IPS DF 6.9 (cell line): ENCODE data around the gene NACA.
"Not testable (repeated sequence)": the region's sequence is repeated elsewhere in the genome, so short reads cannot be mapped to it uniquely, and the experiment has no call there.

Experiments
- DNase-seq: peaks from one replicate; pipeline ENCODE4 v3.0.0-alpha.2; 2013; ENCODE audit warnings: low read depth, low spot score
- H3K27ac ChIP-seq: one replicate; pipeline ENCODE4 v1.5.1; 2013; ENCODE audit warnings: low read length, control low read depth
- H3K27me3 ChIP-seq: 2 replicates; pipeline ENCODE4 v1.6.1; 2013; ENCODE audit warnings: mild to moderate bottlenecking, low read length; ENCODE audit not compliant: control insufficient read depth, insufficient read depth
- H3K36me3 ChIP-seq: 2 replicates; pipeline ENCODE4 v1.6.1; 2013; ENCODE audit warnings: low read length; ENCODE audit not compliant: control insufficient read depth, insufficient read depth
- H3K4me1 ChIP-seq: 2 replicates; pipeline ENCODE4 v1.6.1; 2013; ENCODE audit warnings: low read length; ENCODE audit not compliant: control insufficient read depth, insufficient read depth
- H3K4me3 ChIP-seq: 2 replicates; pipeline ENCODE4 v1.5.1; 2013; ENCODE audit warnings: mild to moderate bottlenecking, low read length
- H3K9me3 ChIP-seq: 2 replicates; pipeline ENCODE4 v1.6.1; 2013; ENCODE audit warnings: low read length, inconsistent platforms; ENCODE audit not compliant: control insufficient read depth, insufficient read depth
- WGBS: extraction: QIAGEN DNeasy Blood & Tissue Kit; methylation state at CpG from one replicate; pipeline ENCODE4 v1.1.7; 2013; ENCODE audit warnings: mixed read lengths, missing lambda C conversion rate; ENCODE audit not compliant: insufficient read length, insufficient coverage; 5-methylcytosine and 5-hydroxymethylcytosine counted together

Gene NACA

DNA sequence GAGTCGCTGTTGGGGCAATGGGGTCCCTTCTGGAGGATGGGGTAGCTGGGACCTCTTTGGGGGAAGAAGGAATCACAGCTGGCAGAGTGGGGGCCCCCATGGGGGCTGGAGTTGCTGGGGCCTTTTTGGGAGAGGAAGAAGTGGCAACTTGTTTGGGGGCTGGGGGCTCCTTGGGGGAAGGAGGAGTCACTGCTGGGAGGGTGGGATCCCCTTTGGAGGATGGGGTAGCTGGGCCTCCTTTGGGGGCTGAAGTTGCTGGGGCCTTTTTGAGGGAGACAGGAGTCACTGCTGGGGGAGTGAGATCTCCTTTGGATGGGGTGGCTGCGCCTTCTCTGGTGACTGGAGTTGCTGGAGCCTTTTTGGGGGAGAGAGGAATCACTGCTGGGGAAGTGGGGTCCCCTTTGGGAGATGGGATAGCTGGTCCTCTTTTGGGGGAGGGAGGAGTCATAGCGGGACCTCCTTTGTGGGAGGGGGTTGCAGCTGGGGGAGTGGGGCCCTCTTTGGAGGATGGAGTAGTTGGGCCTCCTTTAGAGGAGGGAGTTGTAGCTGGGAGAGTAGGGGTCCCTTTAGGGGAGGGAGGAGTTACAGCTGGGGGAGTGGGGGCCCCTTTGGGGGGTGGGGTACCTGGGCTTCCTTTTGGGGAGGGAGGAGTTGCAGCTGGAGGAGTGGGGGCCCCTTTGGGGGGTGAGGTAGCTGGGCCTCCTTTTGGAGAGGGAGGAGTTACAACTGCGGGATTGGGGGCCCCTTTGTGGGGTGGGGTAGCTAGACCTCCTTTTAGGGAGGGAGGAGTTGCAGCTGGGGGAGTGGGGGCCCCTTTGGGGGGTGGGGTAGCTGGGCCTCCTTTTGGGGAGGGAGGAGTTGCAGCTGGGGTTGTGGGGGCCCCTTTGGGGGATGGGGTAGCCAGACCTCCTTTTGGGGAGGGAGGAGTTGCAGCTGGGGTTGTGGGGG is 7.9 kb downstream of the NACA start:
- peaks cover 3% of the 10 kb centered on the region; the same call in 1 of the 2 replicates for H3K4me1 ChIP-seq
- DNase-seq: no peak
- no peaks in the 10 kb centered on the region for H3K27me3 ChIP-seq
- no peaks in the 10 kb centered on the region for H3K9me3 ChIP-seq
- no peak overlapping the region for H3K27ac ChIP-seq
- H3K4me3 ChIP-seq: no peak overlapping the region
- no CpG with 5 or more reads among the region's 4 CpGs for WGBS
- H3K36me3 ChIP-seq: peaks cover 41% of the 10 kb centered on the region

DNA sequence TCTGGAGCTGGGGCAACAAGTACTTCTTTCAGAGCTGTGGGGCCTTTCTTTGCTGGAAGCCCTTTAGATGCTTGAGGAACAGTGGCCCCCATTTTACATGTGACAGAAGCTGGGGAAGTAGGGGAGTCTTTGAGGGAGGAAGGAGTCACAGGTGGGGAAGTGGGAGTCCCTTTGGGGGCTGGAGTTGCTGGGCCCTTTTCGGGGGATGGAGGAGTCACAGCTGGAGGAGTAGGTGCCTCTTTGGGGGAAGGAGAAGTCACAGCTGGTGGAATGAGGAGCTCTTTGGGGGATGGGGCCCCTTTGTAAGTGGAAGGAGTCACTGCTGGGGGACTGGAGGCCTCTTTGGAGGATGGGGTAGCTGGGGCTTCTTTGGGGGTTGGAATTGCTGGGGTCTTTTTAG is 8.6 kb downstream of the NACA start:
- no CpG with 5 or more reads among the region's 1 CpG for WGBS
- H3K4me1 ChIP-seq: peaks cover 3% of the 10 kb centered on the region; the same call in 1 of the 2 replicates
- no peaks in the 10 kb centered on the region for H3K27me3 ChIP-seq
- H3K9me3 ChIP-seq: no peaks in the 10 kb centered on the region
- DNase-seq: no peak
- no peak overlapping the region for H3K4me3 ChIP-seq
- no peak overlapping the region for H3K27ac ChIP-seq
- peaks cover 43% of the 10 kb centered on the region for H3K36me3 ChIP-seq

DNA sequence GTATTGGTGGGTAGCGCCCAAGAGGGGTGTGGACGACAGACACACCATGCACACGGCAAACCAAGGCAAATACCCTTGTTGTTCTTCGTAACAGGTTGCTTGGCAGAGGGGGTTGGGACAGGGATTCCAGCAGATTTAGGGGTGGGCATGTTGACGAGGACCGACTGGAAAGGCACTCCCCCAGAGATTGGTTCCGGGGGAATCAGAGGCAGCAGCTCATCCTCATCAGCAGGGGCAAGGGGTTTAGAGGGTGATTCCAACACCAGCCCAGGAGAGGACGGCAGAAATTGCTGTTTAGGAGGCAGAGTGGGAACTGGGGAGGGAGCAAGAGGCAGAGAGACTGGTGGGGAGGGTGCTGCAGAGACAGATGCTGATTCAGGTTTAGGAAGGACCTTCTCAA is 9.3 kb downstream of the NACA start:
- peaks cover 3% of the 10 kb centered on the region; the same call in 1 of the 2 replicates for H3K4me1 ChIP-seq
- WGBS: no CpG with 5 or more reads among the region's 8 CpGs
- no peak for DNase-seq
- H3K9me3 ChIP-seq: no peaks in the 10 kb centered on the region
- H3K27me3 ChIP-seq: no peaks in the 10 kb centered on the region
- H3K27ac ChIP-seq: no peak overlapping the region
- peaks cover 42% of the 10 kb centered on the region for H3K36me3 ChIP-seq
- H3K4me3 ChIP-seq: no peak overlapping the region

DNA sequence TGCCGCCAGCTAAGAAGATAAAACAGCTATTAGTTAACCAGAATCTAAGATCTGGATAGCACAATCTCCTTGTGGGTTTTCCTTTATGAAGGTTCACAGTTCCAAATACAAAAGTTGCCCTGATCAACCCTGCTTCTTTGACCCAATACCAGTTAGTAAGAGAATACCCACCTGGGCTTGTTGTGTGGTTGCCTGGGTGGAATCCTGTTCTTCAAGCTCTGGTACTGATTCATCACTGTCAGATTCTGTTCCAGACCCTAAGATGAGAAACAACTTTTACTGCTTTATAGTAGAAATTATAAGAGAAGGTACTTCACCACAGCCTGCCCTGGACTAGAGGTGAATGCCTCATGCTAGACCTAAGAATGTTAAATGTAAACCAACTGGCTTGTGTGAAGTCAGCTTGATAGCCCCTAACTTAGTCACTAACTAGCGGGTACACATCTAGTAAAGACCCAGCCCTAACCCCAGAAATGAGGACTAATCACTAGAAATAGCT is 10.6 kb downstream of the NACA start:
- DNase-seq: no peak
- Histone ChIP-seq H3K27me3 (no peaks in the 10 kb centered on the region), H3K27ac (no peak overlapping the region), H3K36me3 (peaks cover 33% of the 10 kb centered on the region), H3K4me3 (no peak overlapping the region), H3K9me3 (no peaks in the 10 kb centered on the region), H3K4me1 (no peaks in the 10 kb centered on the region; the same call in 1 of the 2 replicates)
- no CpG with 5 or more reads among the region's 2 CpGs for WGBS

DNA sequence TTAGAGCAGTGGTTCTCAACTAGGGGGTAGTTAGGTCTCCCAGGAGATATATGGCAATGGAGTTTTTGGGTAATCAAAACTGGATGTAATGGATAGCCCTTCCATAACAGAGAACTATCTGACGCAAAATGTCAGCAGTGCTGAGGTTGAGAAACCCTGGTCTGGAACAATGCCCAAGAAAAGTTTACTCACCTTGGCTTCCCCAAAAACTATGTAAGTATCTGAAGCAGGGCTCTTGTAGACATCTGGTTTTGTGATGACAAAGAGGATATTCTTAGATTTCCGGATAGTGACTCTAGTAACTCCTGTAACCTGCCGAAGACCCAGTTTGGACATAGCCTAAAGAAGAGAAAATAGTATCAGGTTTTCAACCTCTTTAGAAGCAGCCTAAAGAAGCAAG is 11.8 kb downstream of the NACA start:
- no peaks in the 10 kb centered on the region; the same call in 1 of the 2 replicates for H3K4me1 ChIP-seq
- no peak for DNase-seq
- H3K9me3 ChIP-seq: no peaks in the 10 kb centered on the region
- H3K36me3 ChIP-seq: peaks cover 28% of the 10 kb centered on the region
- no peaks in the 10 kb centered on the region for H3K27me3 ChIP-seq
- no peak overlapping the region for H3K4me3 ChIP-seq
- H3K27ac ChIP-seq: no peak overlapping the region
- WGBS: no CpG with 5 or more reads among the region's 3 CpGs

DNA sequence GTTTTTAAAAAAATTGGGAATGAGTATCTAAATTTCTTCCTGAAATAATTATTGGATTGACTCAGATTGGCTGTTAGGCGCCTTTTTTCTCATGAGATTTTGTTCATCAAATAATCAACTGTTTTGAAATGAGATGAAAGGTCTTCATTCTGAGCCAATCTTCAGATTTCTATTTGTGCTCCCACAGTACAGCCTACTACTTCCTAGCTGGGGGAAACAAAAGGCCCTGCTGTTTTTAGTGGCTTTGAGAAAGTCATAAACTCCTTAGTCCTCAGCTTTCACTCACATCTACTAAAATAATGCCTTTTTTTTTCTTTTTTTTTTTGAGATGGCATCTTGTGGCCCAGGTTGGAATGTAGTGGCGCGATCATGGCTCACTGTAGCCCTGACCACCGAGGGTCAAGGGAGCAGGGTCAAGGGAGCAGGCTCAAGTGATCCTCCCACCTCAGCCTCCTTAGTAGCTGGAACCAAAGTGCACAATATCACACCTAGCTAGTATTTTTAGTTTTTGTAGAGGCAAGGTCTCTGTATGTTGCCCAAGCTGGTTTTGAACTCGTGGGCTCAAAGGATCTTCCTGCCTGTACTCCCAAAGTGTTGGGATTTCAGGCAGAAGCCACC is 15.2 kb downstream of the NACA start:
- Histone ChIP-seq H3K4me3 (no peak overlapping the region), H3K36me3 (peaks cover 22% of the 10 kb centered on the region), H3K27me3 (no peaks in the 10 kb centered on the region), H3K27ac (no peak overlapping the region), H3K9me3 (no peaks in the 10 kb centered on the region), H3K4me1 (no peaks in the 10 kb centered on the region)
- DNase-seq: no peak
- no CpG with 5 or more reads among the region's 5 CpGs for WGBS

DNA sequence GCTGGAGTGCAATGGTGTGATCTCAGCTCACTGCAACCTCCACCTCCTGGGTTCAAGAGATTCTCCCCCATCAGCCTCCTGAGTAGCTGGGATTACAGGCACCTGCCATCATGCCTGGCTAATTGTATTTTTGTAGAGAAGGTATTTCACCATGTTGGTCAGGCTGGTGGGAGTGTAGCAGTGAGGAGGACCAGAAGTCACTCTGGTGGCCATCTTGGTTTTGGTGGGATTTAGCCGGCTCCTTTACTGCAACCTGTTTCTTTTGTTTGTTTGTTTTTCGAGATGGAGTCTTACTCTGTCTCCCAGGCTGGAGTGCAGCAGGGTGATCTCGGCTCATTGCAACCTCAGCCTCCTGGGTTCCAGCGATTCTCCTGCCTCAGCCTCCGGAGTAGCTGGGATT is 20.6 kb downstream of the NACA start:
- DNase-seq, H3K27me3 ChIP-seq, H3K9me3 ChIP-seq, H3K4me3 ChIP-seq, H3K36me3 ChIP-seq, H3K27ac ChIP-seq, H3K4me1 ChIP-seq: not testable (repeated sequence)
- WGBS: no CpG with 5 or more reads among the region's 5 CpGs

DNA sequence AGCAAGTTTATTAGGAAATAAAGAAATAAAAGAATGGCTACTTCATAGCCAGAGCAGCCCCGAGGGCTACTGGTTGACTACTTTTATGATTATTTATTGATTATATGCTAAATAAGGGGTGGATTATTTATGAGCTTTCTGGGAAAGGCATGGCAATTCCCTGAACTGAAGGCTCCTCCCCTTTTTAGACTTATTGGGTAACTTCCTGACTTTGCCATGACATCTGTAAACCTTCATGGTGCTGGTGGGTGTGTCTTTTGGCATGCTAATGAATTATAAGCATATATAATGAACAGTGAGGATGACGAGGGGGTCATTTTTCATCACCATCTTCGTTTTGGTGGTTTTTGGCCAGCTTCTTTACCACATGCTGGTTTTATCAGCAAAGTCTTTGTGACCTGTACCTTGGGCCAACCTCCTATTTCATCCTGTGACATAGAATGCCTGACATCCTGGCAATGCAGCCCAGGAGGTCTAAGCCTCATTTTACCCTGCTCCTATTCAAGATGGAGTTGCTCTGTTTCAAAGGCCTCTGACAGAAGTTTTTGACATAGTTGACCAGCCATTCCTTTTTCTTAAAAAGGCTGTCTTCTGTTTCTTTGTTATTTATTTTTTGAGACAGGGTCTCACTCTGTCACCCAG is 26.0 kb downstream of the NACA start:
- Histone ChIP-seq H3K4me3 (no peak overlapping the region), H3K9me3 (no peaks in the 10 kb centered on the region), H3K36me3 (no peaks in the 10 kb centered on the region), H3K4me1 (no peaks in the 10 kb centered on the region), H3K27me3 (no peaks in the 10 kb centered on the region), H3K27ac (no peak overlapping the region)
- DNase-seq: no peak
- WGBS: no CpG with 5 or more reads among the region's 3 CpGs

DNA sequence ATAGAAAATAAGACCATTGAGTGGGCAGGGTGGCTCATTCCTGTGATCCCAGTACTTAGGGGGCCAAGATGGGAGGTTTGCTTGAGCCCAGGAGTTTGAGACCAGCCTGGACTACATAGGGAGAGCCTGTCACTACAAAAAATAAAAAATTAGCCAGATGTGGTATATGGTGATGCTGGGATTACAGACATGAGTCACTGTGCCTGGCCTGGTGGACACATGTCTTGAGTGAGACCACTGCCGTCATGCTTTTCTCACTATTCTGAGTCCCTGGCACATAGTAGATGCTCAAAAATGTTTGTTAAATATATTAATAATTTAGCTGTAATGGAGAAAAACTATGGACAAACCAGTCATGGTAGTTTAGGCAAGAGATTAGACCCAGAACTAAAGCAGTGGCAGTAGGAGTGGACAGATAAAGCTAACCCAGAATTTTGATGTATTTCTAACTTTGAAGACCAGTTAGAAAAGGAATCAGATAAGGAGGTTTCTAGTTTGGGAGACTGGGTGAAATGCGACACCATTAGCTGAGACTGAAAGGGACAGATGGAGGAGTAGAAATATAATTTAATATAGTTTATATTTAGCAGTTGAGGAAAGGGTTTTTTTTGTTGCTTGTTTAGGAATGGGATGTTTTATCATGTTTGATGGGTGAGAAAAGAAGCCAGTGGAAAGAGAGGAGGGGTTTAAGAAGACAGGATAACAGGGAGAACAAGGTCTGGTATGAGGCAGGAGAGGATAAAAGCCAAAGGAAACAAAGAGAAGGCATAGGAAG is 29.6 kb downstream of the NACA start:
- no peak overlapping the region for H3K27ac ChIP-seq
- no peaks in the 10 kb centered on the region for H3K36me3 ChIP-seq
- DNase-seq: no peak
- H3K27me3 ChIP-seq: no peaks in the 10 kb centered on the region
- H3K4me3 ChIP-seq: no peak overlapping the region
- no peaks in the 10 kb centered on the region for H3K4me1 ChIP-seq
- H3K9me3 ChIP-seq: no peaks in the 10 kb centered on the region
- WGBS: no CpG with 5 or more reads among the region's 2 CpGs

DNA sequence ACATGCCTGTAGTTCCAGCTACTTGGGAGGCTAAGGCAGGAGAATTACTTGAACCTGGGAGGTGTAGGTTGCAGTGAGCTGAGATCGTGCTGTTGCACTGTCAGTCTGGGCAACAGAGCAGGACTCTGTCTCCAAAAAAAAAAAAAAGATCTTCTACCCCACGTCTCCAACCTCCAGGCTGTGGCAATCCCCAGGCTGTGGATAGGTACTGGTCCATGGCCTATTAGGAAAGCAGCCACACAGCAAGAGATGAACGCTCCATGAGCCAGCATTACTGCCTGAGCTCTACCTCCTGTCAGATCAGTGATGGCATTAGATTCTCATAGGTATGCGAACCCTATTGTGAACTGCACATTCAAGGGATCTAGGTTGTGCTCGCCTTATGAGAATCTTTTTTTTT is 30.9 kb downstream of the NACA start:
- Histone ChIP-seq H3K4me3 (no peak overlapping the region), H3K36me3 (no peaks in the 10 kb centered on the region), H3K27ac (no peak overlapping the region), H3K9me3 (no peaks in the 10 kb centered on the region), H3K27me3 (no peaks in the 10 kb centered on the region), H3K4me1 (no peaks in the 10 kb centered on the region)
- no peak for DNase-seq
- WGBS: no CpG with 5 or more reads among the region's 5 CpGs
